Stimulated activated CD8-positive, alpha-beta memory T cell treated with anti-CD3 and anti-CD28 coated beads, Interleukin-12 subunit alpha, Interleukin-12 subunit beta, amount 100 ng/mL, for 24 hours (primary cell): ENCODE results near the gene NABP2.

Experiments used
- DNase-seq: peaks from one replicate; pipeline ENCODE4 v3.0.0-alpha.2; 2020; ENCODE audit errors: extremely low read depth

Gene NABP2

GRCh38 chr12:56213878-56214277, 10.3 kb upstream of the NABP2 start:
- DNase-seq = no peak

GRCh38 chr12:56216461-56216860, 7.7 kb upstream of the NABP2 start:
- no peak for DNase-seq

GRCh38 chr12:56219840-56220239, 4.3 kb upstream of the NABP2 start:
- no peak for DNase-seq

GRCh38 chr12:56220611-56221231, 3.4 kb upstream of the NABP2 start:
- DNase-seq = no peak

GRCh38 chr12:56221232-56221756, 2.8 kb upstream of the NABP2 start:
- no peak for DNase-seq

GRCh38 chr12:56221757-56222530, 2.2 kb upstream of the NABP2 start, which contains the start of gene RNF41:
Gene RNF41, minus strand, starts transcription at chr12:56221922. Its CDS starts 7,875 bp downstream, at chr12:56214047.
- peak; percentile 81 for DNase-seq

GRCh38 chr12:56222531-56222895, 1.6 kb upstream of the NABP2 start:
- DNase-seq = no peak

- DNase-seq = no peak
Observed at GRCh38 chr12:56223571-56224101, 506 bp upstream of the NABP2 start.

- no peak for DNase-seq
Observed at GRCh38 chr12:56224954-56225353, 812 bp downstream of the NABP2 start.

- DNase-seq = no peak
Observed at GRCh38 chr12:56229082-56229481, 4.9 kb downstream of the NABP2 start.

- no peak for DNase-seq
Observed at GRCh38 chr12:56229916-56230431, 5.8 kb downstream of the NABP2 start, which contains the start of gene SLC39A5. Gene SLC39A5, plus strand, starts transcription at chr12:56230051. Its CDS starts 1,224 bp downstream, at chr12:56231275.

- DNase-seq = no peak
Observed at GRCh38 chr12:56230432-56231183, 6.5 kb downstream of the NABP2 start.

GRCh38 chr12:56231184-56231582, 7.0 kb downstream of the NABP2 start:
- DNase-seq = no peak

GRCh38 chr12:56234746-56235436, 10.7 kb downstream of the NABP2 start:
- no peak for DNase-seq

- DNase-seq = no peak
Observed at GRCh38 chr12:56236091-56236490, 11.9 kb downstream of the NABP2 start.

- no peak for DNase-seq
Observed at GRCh38 chr12:56236985-56237384, 12.8 kb downstream of the NABP2 start.

- DNase-seq = no peak
Observed at GRCh38 chr12:56237552-56237951, 13.4 kb downstream of the NABP2 start.

- no peak for DNase-seq
Observed at GRCh38 chr12:56241424-56242303, 17.5 kb downstream of the NABP2 start.

GRCh38 chr12:56242986-56243385, 18.8 kb downstream of the NABP2 start:
- no peak for DNase-seq

- no peak for DNase-seq
Observed at GRCh38 chr12:56243731-56244181, 19.6 kb downstream of the NABP2 start.
